GM12865 (cell line): ENCODE results near the gene ASPSCR1.

ENCODE experiments used
- DNase-seq: peaks from one replicate; pipeline ENCODE4 v3.0.0; 2010; ENCODE audit warnings: low read depth
- H3K4me3 ChIP-seq: 2 replicates; pipeline ENCODE4 v1.5.1; 2011; ENCODE audit warnings: mild to moderate bottlenecking, low read depth, low read length, control low read depth
- CTCF ChIP-seq: IDR thresholded peaks from 2 replicates; pipeline ENCODE4 v1.5.1; 2011; ENCODE audit warnings: low read length, control low read depth, low read depth, inconsistent platforms; ENCODE audit not compliant: insufficient read depth; ENCODE audit errors: missing control alignments

ASPSCR1 gene

GRCh38 chr17:82049521-82049971, 72.1 kb downstream of the ASPSCR1 start:
- DNase-seq, result no peak
- no peak overlapping the region for H3K4me3 ChIP-seq
- no peak for TF ChIP-seq CTCF

GRCh38 chr17:82050152-82050760, 72.8 kb downstream of the ASPSCR1 start:
- no peak for TF ChIP-seq CTCF
- H3K4me3 ChIP-seq, result no peak overlapping the region
- DNase-seq, result no peak

- no peak for TF ChIP-seq CTCF
- H3K4me3 ChIP-seq, result peak overlapping the region; percentile 65
- DNase-seq, result no peak
Measured at GRCh38 chr17:82050761-82051641, 73.6 kb downstream of the ASPSCR1 start.

GRCh38 chr17:82051776-82052637, 74.6 kb downstream of the ASPSCR1 start, which contains the start of the genes GPS1 and RFNG:
Gene GPS1 (plus strand): TSS chr17:82051898. CDS start chr17:82051932, 34 bp downstream.
Gene RFNG (minus strand): TSS chr17:82051811. CDS start chr17:82051766, 45 bp downstream.
- peak within 1 kb of the TSS; percentile 80 for H3K4me3 ChIP-seq
- no peak for TF ChIP-seq CTCF
- peak; percentile 82 for DNase-seq

GRCh38 chr17:82052638-82053059, 75.2 kb downstream of the ASPSCR1 start:
- no peak for DNase-seq

More at GRCh38 chr17:82052638-82053059, 75.2 kb downstream of the ASPSCR1 start:
- TF ChIP-seq CTCF, result no peak
- H3K4me3 ChIP-seq, result peak overlapping the region; percentile 80
